ENCODE measurements around the gene SPACA7.

Gene SPACA7

DNA sequence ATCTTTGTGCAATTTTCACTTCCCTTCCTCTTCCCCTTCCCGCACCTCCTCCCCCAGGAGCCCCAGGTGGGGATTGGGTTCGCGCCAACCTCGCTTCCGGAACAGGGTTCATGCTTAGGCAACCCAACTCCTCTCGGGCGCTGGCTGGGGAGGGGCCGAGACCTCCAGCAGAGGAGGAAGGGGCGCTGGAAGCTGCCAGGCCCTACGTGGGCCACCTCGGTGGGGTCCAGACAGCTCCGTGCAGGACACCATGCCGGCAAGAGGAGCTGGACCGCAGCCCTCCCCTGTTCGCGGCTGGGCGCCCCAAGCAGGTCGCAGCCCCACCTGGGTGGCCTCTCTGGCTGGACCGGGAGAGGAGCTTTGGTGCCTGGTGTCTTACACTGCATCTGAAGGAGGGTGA lies 91.1 kb downstream of the SPACA7 start:
- DNase-seq: no peak

DNA sequence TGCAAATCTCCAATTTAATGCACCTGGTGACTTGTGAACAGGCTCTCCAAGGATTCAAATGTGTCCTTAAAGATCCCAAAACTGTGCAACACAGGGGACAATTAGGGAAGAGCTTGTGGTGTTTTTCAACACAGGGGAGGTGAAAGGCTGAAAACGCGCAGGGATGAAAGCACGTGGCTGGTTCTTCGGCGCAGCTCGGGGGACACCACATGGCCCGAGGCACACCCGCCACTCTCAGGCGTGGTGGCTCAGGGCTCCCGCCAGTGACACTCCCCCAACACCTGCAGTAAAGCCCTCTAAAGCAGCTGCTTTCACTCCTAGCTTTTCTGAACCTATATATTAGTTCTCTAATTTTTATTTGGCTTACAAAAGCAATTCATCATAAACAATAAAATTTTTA lies 91.9 kb downstream of the SPACA7 start:
- no peak for DNase-seq

DNA sequence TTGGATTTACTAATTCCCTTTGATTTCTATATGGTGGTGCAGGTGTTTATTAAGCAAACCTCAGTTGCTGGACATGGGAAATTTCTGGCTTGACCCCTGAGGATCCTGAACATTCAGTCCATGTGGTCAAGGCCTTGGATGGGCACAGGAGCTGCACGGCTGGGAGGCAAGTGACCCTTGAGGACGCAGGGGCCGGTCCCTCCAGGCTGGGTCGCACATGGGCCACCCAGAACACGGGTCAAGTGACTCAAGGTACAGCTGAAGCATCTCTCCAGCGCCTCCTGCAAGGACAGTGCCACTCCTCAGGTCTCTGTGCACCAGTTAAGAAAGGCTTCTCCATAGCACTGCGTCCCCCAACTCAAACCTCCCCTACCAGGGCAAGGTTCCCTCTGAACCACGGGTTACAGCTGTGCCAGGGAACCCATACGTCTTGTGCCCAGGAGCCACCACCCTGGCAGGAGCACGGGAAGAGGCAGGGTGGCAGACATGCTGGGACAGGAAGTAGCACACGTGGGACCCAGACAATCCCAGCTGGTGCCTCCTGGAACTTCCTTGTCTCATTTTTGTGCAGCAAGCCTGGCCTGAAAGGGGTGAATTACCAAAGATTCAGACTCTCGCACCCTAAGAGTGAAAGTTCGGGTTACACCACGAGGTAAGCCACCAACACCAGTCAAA lies 93.1 kb downstream of the SPACA7 start:
- DNase-seq: no peak

DNA sequence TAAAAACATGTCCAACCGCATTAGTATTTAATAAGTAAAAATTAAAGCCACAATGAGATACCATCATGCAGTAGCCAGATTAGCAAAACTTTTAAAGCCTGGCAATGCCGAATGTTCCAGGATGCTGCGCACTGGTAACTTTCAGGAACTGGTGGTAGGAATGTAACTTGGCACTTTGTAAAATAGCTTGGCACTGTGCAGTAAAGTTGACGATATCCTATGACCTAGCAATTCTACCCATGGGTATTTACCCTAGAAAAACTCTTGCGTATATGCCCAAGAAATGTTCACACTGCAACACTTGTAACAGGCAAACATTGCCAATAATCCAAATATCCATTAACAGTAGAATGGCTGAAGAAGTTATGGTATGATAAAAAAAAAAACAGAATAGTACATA lies 97.7 kb downstream of the SPACA7 start:
- no peak for DNase-seq

DNA sequence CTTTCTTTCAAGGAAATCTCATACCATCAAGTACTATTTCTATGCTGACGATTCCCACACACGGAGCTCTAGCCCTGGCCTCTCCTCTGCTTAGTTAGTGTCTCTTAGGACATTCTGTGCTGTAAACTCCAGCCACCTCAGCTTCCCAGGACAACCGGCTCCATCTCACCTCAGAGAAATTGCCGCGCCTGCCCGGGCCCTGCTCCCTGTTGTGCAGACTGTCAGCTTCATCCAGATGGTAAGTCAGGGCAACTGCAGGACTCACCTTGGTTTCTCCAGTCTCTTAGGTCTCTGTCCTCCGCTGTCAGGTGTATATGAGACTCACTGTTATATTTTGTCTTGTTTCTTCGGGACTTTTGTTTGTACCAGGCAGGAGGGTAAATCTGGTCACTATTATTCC lies 98.7 kb downstream of the SPACA7 start:
- no peak for DNase-seq

DNA sequence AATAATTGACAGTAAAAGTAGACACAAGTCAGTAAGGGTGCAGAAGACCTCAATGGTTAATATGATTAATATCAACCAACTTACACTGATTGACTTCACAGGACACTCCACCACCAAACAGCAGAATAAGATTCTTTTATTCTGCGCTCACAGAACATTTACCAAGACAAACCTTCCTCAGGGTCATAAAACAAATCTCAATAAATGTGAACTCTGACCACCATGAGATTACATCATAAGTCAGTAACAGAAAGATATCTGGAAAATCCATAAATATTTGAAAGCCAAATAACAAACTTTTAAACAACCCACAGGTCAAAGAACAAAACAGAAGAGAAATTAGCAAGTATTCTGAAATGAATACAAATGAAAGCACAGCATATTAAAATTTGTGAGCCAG lies 99.7 kb downstream of the SPACA7 start:
- no peak for DNase-seq

DNA sequence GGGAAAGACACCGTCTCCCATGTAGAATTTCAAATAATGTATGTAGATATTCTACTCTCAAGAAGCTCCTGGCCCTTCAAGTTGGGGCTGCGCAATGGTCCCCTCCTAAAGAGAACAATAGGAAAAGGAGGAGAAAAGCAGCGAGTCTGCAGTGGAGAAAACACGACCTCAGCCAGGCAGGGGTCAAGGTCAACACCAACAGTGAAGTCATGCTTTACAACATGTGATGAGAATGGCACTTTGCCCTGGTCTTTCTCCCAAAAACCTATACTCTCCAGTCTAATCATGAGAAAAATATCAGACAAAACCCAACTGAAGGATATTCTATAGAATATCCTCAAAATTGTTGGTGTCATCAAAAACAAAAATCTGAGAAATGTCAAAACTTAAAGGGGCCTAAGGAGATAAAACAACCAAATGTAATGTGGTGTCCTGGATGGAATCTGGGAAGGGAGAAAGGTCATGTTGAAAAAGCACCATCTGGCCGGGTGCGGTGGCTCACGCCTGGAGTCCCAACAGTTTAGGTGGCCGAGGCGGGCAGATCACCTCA lies 101.0 kb downstream of the SPACA7 start:
- DNase-seq: no peak

DNA sequence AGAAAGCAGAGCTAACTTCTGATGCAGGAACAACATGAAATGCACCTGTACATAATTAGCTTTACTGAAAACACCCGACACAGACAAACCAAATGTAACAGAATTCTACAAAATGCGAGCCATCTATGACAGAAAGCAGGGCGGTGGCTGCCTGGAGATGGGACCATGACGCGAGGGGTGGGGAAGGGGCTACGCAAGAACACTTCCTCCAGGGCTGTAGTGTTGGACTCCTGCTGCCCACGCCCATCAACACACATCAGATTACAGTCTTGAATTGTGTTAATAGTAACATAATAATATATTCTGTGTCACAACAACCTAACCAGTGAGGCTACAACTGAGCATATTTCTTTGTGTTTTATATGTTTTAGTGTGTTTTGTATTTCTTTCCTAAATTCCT lies 103.2 kb downstream of the SPACA7 start:
- DNase-seq: no peak

DNA sequence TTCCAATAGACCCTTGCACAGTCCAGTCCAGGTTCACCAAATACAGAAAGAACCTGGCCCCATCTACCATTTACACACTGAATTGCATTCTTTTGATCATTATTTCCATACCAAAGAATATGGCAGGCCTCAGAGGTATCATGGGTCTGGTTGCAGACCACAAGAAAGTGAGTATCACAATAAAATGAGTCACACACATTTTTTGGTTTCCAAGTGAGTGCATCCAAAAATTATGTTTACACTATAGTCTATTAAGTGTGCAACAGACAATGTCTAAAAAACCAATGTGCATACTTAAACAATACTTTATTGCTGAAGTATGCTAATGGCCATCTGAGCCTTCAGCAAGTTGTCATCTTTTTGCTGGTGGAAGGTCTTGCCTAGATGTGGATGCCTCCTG lies 105.3 kb downstream of the SPACA7 start:
- no peak for DNase-seq

DNA sequence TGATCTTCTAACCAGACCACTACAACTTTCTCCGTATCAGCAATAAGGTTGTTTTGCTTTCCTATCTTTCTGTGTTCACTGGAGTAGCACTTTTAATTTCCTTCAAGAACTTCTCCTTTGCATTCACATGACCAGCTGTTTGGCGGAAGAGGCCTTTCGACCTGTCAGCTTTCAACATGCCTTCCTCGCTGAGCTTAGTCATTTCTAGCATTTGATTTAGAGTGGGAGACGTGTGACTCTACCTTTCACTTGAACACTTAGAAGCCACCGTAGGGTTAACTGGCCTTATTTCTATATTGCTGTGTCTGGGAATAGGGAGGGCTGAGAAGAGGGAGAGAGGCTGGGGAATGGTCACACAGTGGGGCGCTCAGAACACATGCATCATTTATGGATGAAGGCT lies 107.1 kb downstream of the SPACA7 start:
- DNase-seq: no peak

Measured in T-helper 2 cell (primary cell).